ELR (cell line): ENCODE results near the gene YEATS4.

Source experiments
- DNase-seq: peaks from one replicate; pipeline ENCODE4 v3.0.0-alpha.2; 2015; ENCODE audit warnings: low read depth

The YEATS4 gene

DNA sequence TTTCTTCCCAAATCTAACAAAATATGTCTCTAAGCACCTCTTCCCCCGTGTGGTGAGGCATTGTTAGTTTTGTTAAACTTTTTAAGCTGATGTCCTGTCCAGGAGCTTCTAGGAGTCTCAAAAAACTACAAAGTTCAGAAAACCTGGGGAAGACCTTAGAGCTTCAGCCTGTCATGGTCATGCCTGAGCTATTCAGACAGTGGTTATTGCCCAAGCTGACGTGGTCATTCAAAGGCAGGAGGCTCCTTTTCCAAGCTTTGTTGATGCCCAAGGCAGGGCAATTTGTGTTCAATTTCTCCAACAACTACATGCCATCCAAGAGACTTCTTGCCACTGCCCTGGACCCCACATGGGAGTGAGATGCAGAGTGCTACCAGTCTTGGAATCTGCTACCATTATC lies 17.1 kb upstream of the YEATS4 start:
- DNase-seq, result no peak

DNA sequence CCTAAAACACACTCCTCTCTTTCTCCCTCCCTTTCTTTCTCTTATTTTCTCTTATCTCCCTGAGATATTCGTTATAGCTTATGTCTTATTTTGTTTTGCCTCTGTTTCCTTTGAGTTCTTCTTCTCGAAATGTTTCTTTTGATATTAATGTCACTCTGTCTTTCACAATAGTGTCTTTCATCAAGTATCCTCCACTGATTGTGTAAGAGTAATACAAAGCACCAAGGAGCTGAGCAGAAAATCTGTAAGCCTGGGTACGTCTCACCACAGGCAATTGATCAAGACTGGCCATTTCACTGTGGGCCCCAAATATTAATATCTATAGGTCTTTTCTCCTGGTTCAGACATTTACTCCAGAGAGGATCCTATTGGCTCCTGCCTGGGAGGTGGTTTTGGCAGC lies 16.2 kb upstream of the YEATS4 start:
- no peak for DNase-seq

DNA sequence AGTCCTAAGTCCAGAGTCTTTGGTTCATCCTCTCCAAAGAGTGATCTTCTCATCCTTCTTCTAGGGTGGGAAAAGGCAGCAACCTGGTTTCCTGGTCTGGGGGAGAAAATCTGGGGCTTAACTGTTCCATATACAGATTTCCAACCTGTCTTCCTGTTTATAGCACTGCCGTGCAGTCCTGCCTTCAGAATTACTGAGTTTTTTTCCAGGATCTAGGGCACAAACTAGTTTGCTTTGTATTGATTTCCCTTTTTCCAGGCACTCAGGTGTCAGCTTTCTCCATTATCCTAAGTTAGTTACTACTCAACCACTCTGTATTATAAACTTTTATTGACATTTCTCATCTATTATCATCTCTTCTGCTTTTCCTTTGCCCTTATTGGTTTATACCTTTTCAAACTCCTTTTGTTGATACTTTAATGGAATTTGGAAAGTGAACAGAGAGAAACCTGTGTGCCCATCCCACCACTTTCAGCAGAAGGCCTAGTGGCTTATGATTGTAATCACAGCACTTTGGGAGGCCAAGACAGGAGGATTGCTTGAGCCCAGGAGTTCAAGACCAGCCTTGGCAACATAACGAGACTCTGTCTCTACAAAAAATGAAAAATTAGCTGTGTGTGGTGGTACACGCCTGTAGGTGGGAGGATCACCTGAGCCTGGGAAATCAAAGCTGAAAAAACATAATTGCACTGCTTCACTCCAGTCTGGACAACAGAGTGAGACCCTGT lies 15.5 kb upstream of the YEATS4 start:
- no peak for DNase-seq

DNA sequence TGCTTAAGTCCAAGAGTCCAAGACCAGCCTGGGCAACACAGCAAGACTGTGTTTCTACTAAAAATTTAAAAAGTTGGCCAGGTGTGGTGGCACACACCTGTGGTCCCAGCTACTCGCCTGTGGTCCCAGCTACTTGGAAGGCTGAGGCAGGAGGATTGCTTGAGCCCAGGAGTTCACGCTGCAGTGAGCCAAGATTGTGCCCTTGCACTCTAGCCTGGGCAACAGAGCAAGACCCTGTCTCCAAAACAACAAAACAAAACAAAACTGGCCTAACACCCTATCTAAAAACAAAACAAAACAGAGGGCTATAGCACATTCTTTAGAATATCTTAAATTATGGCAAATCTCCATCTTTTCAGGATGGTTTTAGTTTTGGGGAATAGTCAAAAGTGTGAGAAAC lies 14.5 kb upstream of the YEATS4 start:
- DNase-seq, result no peak

GRCh38 chr12:69345742-69346141 lies 13.8 kb upstream of the YEATS4 start:
- no peak for DNase-seq

DNA sequence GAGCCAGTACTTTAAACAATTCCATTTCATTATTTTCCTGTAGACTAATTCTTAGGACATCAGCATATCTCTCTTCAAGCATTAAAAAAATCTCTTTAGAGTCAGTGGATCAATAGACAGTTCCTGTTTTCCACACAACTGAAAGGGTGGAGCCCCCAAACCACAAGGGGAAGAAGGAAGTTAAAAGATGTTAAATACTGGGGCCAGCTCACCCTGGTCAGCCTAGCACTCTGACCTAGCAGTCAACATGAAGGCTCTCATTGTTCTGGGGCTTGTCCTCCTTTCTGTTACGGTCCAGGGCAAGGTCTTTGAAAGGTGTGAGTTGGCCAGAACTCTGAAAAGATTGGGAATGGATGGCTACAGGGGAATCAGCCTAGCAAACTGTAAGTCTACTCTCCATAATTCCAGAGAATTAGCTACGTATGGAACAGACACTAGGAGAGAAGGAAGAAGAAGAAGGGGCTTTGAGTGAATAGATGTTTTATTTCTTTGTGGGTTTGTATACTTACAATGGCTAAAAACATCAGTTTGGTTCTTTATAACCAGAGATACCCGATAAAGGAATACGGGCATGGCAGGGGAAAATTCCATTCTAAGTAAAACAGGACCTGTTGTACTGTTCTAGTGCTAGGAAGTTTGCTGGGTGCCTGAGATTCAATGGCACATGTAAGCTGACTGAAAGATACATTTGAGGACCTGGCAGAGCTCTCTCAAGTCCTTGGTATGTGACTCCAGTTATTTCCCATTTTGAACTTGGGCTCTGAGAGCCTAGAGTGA lies 11.2 kb upstream of the YEATS4 start, which contains the start of gene LYZ:
Gene LYZ (plus strand): TSS at position 220 of the 777 bp plus-strand sequence. CDS start 28 bp downstream, at position 248.
- no peak for DNase-seq

GRCh38 chr12:69350002-69350626 lies 9.4 kb upstream of the YEATS4 start:
- DNase-seq, result no peak

DNA sequence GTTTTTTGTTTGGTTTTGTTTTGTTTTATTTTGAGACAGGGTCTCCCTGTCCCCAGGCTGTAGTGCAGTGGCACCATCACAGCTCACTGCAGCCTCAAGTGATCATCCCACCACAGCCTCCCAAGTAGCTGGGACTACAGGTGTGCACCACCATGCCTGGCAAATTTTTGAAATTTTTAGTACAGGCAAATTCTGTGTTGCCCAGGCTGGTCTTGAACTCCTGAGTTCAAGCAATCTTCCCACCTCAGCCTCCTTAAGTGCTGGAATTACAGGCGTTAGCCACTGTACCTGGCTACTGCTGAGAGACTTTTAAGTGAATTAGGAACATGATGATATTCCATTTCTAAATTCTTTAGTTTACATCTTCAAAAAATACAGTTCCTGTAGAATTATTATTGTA lies 8.8 kb upstream of the YEATS4 start:
- DNase-seq, result no peak

- no peak for DNase-seq
Observed at GRCh38 chr12:69351462-69352236, 7.9 kb upstream of the YEATS4 start.

GRCh38 chr12:69352904-69353303 lies 6.6 kb upstream of the YEATS4 start:
- no peak for DNase-seq

DNA sequence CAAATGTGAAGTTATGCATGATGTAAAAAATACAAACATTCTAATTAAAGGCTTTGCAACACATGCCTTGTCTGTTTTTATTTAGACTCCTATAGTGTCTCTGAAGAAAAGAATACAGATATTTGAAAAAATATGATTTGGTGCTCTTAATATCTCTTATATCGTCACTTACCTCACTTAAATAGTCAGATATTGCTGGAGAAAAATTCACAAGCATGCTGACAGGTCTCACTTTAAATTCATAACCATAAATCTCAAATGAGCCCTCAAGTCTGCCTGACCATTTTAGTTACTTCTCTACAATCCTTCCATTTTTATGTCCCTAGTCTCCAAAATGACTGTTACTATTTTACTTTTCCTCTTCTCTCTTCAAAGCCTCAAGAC lies 5.4 kb upstream of the YEATS4 start:
- DNase-seq, result no peak

- no peak for DNase-seq
Observed at GRCh38 chr12:69354556-69355187, 4.9 kb upstream of the YEATS4 start.

- DNase-seq, result no peak
Observed at GRCh38 chr12:69355363-69356028, 4.0 kb upstream of the YEATS4 start.

DNA sequence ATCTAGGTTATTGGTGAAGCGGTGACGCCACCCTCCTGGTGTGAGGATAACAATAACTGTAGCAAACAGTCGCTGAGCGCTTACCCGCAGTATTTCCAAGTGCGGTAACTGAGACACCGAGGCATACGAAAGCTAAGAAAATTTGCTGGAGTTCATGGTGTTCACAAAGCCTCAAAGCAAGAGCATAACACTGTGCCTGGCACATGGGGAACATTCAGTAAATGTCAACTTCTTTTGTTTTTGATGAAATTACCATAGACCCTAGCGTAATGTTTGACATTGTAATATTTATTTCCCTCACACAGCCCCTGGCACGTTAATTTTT lies 767 bp downstream of the YEATS4 start:
- no peak for DNase-seq

GRCh38 chr12:69366796-69367195 lies 7.3 kb downstream of the YEATS4 start:
- DNase-seq, result no peak

DNA sequence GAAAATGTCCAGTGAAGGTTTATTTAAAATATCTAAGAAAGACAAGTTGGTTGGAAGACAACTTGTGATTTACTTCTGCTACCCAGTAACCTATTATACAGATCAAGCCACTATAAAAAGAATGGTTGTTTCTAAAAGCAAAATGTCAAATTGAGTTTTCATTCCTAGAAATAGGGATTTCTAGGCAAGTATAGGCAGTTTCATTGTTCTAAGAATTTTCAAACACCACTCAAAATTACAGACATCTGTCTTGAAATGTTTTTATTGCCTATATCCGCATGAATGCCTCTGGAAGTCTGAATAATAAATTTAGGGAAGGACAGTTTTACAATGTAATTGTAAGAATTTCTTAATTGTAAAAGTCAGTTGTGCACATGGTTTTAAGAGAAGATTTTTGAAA lies 8.6 kb downstream of the YEATS4 start:
- DNase-seq, result no peak

DNA sequence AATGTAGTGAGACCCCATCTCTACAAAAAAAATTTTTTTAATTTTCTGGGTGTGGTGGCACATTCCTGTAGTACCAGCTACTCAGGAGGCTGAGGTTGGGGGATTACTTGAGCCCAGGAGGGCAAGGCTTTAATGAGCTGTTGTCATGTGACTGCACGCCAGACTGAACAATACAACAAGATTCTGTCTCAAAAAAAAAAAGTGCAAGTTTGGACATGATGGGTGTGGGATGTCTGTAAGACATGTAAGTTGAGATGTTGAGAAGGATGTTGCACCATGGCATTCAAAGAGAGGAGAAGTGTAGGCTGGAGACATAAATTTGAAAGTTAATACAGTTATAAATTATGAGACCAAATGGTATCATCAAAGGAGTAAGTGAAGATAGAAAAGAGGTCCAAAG lies 23.5 kb downstream of the YEATS4 start:
- no peak for DNase-seq

- no peak for DNase-seq
Observed at GRCh38 chr12:69385038-69385437, 25.5 kb downstream of the YEATS4 start.

- DNase-seq, result no peak
Observed at GRCh38 chr12:69386921-69387320, 27.4 kb downstream of the YEATS4 start.

- DNase-seq, result peak; percentile 74
Observed at GRCh38 chr12:69388371-69388770, 28.8 kb downstream of the YEATS4 start.

DNA sequence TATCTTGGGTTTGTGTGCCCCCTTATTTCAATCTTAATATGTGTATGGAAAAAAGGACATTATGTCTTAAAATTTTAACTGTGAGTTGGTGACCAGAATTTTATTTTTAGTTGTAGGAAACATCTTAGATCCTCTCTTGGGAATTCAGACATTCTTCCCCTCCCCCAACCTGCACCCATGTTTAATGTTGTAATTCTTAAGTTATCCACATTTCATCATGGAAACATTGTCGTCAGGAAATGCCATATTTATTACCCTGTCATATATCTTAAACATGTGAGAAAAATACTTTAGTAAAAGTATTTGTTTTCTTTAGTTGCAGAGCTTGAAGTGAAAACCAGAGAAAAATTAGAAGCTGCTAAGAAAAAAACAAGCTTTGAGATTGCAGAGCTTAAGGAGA lies 30.3 kb downstream of the YEATS4 start:
- DNase-seq, result peak; percentile 30
